NCI-H2196 treated with DMSO at 0.1 percent for 48 hours (cell line): Measurements from ENCODE around the gene RPS19.
"Not testable (repeated sequence)": the region's sequence is repeated elsewhere in the genome, so short reads cannot be mapped to it uniquely, and the experiment has no call there.

Experiments
- DNase-seq: peaks from one replicate; lab custom pipeline; 2025; ENCODE audit not compliant: unreplicated experiment; lab: John Stamatoyannopoulos, UW

Gene RPS19

DNA sequence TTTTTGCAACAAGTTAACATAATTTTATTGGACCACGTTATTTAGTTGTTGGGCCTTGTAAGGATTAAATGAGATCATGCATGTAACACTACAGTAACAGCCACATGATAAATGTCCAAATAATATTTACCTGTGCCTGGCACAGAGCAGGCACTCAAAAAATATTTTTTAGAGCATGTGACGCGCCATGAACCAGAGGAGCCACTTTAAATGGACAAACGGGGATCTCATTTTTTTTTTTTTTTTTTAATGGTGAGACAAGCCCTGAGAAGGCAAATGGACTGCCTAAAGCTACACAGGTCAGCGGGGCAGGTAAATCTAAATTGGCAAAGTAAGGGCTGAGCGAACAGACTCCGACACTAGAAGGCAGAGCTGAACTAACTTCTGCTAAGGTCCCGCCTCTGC lies 840 bp upstream of the RPS19 start:
- no peak for DNase-seq

DNA sequence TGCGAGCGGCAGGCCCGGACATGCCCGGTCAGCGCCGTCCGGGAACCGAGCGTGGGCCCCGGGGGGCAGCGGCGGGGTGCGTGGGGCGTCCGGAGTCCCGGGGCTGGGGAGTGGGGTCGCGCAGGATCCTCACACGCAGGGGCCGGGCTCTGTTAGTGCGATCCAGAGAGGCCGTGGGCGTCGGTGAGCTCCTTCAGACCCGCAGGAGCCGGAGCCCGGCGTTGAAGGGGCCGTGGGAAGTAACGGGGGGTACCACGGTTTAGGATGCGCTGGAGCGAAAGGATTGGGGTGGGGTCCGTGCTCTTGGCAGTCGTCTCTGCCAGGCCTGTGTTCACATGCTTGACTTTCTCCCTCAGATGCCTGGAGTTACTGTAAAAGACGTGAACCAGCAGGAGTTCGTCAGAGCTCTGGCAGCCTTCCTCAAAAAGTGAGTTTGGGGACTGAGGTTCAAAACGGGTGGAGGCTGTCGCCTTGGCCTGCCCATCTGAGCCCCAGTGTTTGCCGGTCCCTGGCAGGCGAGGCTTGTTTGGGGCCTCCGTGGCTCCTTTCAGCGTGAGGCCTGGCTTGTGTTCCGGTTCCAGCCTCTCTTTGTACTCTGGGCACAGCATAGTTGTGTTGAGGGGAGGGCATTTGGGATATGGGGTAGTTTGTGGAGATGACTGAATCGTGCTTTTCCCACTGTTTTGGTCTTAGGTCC lies 512 bp downstream of the RPS19 start:
- no peak for DNase-seq

- DNase-seq: no peak
These were observed 1.2 kb downstream of the RPS19 start for GRCh38 chr19:41861116-41861768.

- no peak for DNase-seq
These were observed 1.8 kb downstream of the RPS19 start for GRCh38 chr19:41861846-41862245.

DNA sequence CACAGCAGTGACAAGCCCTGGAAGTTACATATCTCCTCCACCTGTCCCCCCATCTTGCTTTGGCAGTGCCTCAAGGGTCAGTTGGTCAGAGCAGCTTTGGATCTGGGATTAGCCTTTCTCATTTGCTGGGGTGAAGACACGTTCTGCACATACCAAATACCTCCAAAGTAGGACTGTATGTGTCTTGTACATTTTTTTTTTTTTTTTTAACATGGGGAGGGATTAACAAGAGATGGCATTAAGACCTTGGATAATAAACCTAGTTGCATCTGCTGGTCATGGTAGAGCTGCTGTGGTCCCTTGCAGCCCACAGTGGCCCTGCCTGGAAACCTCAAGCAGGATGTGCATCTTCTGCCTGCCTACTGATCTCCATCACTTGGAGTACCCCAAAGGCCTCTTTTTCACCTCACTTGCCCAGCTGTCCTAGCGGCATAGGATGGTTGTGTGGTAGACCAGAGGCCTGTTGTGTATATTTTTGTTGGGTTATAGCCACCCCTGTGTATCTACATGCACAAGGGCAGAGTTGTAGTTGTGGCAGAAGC lies 2.5 kb downstream of the RPS19 start:
- DNase-seq: no peak

DNA sequence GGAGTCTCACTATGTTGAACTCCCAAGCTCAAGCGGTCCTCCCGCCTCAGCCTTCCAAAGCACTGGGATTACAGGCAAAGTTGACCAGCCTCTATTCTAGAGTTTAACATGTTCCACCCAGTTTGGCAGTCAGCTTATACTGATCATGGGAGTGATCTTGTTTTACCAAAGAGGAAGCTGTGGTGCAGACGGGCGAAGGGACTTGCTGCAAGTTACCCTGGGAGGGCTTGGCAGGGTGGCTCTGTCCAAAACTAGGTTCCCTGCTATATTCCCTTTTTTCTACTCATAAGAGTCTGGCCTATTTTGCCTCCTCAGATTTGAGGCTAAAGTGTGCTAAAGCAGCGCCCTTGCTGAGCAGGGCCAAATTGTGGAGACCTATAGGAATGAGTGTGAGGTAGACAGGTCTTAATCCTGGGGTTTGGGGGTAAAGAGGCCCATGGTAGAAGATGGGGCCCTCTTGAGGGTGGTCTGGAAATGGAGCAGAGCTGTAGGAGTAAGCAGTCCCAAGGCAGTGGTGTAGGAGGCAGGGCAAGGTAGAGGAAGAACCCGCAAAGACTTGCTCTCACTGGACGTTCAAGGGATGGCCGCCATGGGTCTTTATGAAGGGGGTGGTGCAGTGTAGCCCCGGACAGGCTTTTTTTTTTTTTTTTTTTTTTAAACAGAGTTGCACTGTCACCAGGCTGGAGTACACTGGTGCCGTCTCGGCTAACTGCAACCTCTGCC lies 3.3 kb downstream of the RPS19 start:
- DNase-seq: no peak

DNA sequence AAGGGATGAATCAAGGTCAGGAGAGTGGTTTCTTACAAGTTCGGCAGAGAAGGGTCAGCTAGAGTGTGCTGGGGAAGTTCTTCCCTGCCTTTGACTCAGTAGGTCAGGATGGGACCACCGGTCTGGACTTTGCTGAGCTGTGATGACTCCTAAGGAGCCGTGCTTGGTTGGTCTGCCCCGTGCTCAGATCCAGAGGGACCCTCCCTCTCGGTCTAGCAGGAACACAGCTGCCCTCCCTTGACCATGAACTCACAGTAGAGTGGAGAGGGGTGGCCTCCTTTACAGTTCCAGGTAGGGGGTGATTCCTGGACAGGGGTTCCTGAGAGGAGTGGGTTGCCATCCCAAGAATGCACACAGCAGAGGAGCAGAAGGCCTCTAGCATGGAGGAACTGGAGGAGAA lies 4.3 kb downstream of the RPS19 start:
- no peak for DNase-seq

DNA sequence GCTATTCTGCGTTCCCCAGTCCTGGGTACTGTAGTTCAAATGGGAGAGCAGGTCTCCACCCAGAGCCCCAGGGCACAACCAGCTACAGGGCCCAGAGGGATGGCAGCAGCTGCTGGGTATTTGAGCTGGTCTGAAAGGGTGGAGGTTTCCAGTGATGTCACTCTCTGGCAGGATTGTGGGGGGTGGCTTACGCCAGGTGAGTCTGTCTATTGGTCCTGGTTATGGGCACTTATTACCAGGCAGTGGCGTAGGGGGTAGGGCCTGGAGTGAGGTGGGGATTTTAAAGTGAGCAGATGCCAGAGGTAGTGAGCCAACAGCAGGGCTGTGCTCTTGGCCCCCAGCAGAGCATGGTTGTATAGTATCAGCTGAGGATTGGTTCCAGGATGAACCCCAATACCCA lies 6.2 kb downstream of the RPS19 start:
- peak; percentile 37 for DNase-seq

GRCh38 chr19:41868120-41868988 lies 8.3 kb downstream of the RPS19 start:
- no peak for DNase-seq

GRCh38 chr19:41868989-41869300 lies 8.9 kb downstream of the RPS19 start:
- DNase-seq: no peak

- no peak for DNase-seq
These were observed 9.4 kb downstream of the RPS19 start for GRCh38 chr19:41869374-41869955.

DNA sequence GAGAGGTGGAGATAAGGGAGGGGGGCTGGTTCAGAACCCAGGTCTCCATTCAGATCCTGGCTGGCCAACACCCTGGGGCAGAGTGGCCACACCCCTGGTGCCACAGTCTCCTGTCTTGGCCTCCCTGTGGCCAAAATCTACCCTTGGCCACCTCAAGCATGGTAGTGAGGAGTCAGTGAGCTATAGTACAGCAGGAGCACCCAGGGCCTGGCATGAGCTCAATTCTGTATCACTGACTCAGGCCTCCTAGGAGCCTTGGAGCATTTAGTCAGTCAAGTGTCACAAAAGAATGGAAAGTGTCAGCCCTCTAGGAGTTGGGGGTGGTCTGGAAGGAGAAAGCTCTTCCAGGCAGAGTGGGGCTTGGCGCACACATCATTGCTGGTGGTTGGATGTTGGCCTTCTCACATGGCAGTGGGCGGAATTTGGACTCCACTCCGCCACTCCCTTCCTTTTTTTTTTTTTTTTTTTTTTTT lies 10.4 kb downstream of the RPS19 start:
- no peak for DNase-seq

DNA sequence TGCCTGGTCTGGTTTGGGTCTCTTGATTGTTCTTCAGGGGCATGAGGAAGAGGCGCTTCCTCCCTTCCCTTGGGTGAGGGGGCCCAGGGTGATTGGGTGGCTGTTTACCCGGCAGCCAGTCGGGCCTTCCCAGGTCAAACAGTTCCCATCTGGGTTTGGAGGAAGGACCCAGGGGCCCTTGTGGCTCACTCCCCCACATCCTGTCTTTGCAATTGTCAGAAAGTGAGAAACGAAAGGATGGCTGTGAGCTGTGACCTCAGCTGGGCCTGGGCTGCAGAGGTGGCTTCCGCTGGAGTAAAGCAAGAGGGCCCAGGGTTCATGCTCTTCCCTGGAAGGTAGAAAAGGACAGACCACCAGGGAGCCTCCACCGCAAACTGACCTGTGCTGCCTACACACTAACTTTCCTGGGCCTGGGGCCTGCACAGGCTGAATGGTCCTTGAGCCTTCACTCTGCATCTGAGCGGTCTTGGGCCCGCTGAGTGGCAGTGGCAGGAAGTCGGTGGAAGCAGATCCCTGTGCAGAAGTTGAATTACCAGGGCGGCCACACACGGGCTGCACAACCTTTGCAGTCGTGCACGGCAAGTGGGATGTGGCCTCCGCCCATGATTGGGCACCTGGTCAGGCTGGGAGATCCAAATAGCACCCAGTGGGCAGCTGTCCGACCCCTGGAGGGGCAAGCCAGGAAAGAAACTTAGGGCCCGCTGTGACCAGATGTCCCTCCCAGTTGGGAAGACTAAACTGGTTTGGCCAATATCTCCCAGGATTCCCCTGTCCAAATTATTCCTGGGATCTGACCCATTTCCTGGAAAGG lies 11.7 kb downstream of the RPS19 start:
- DNase-seq: no peak

DNA sequence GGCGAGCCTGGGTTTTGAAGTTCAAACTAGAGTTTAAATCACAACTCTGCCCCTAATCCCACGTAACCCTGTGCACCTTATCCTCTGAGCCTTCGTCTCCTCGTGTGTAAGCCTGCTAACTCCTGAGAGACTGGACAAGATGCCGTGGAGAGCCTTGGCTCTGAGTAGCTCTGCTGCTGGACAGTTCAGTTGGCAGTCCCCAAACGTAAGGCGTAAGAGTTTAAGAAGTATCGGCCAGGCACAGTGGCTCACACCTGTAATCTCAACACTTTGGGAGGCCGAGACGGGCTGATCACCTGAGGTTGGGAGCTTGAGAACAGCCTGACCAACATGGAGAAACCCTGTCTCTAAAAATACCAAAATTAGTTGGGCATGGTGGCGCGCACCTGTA lies 12.3 kb downstream of the RPS19 start:
- no peak for DNase-seq

- peak; percentile 60 for DNase-seq
These were observed 13.0 kb downstream of the RPS19 start for GRCh38 chr19:41872775-41873647.

GRCh38 chr19:41875973-41876372 lies 15.9 kb downstream of the RPS19 start:
- DNase-seq: not testable (repeated sequence)

DNA sequence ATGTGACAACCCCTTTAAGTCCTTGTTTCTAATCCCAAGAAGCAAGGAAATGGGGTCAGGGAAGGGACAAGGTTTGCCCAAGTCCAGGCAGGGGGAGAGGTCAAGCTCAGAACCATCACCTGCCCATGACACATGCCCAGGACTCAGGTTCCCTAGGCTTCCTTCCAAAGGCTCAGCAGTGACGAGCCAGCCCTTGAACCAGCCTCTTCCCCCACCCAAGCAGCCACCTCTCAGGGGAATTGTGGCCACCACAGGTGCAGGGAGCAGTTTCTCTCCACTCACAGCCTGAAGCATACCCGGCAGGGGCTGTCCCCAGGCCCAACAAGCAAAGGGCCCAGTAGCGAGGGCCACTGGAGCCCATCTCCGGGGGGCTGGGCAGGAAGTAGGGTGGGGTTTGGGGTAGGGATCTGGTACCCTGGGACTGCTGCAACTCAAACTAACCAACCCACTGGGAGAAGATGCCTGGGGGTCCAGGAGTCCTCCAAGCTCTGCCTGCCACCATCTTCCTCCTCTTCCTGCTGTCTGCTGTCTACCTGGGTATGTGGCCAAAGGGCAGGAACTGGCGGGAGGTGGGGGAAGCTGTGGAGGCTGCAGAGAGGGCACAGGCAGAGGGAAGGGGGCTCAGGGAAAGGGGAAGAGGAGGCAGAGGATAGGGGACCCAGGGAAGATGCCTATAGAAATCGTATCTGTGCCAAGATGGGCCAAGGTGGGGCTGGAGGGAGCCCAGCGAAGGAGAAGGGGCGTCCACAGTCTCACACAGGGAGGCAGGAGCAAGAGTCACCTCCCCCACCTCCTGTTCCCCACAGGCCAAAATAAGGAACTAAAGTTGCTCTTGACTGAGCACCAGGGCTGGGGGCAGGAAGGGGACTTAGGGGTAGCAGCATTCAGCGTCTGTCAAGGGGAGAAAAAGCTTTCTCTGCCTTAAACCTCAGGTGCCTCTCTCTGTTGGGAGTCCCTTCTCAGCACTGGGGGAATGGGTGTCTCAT lies 17.1 kb downstream of the RPS19 start, which contains the start of gene CD79A:
TSS of gene CD79A (plus strand) at position 433 of the 986 bp plus-strand sequence. CDS start at position 459, 26 bp downstream.
- no peak for DNase-seq
